GM23338 (cell line): ENCODE results near the gene ZEB2.

ENCODE experiments used
- CTCF ChIP-seq, 2 experiments: fragments of 200-600 bp in 1 of 2; sonication (generic) in 1 of 2; conservative IDR thresholded peaks; 2 replicates each; pipeline versions ENCODE4 v1.5.1 to v1.6.1; 2016 to 2017; ENCODE audit warnings: antibody characterized with exemption in 2 of 2, low read depth in 2 of 2, mild to moderate bottlenecking in 2 of 2, moderate library complexity in 1 of 2
- ETS1 ChIP-seq: IDR thresholded peaks from 2 replicates; pipeline ENCODE4 v1.6.1; 2016; ENCODE audit warnings: antibody characterized with exemption
- EZH2 ChIP-seq: fragments of 200-600 bp; sonication (generic); IDR thresholded peaks from one replicate; pipeline ENCODE4 v1.8.0; 2017; ENCODE audit warnings: antibody characterized with exemption, mild to moderate bottlenecking, low read depth; ENCODE audit not compliant: unreplicated experiment
- EZH2phosphoT487 ChIP-seq: fragments of 200-600 bp; sonication (generic); IDR thresholded peaks from one replicate; pipeline ENCODE4 v1.8.1; 2018; ENCODE audit warnings: antibody characterized with exemption; ENCODE audit not compliant: unreplicated experiment
- JUNB ChIP-seq: IDR thresholded peaks from one replicate; pipeline ENCODE4 v1.6.1; 2016; ENCODE audit warnings: antibody characterized with exemption; ENCODE audit not compliant: unreplicated experiment
- POLR2AphosphoS5 ChIP-seq: IDR thresholded peaks from 2 replicates; pipeline ENCODE4 v1.6.1; 2016; ENCODE audit warnings: antibody characterized with exemption, low read depth
- STAT1 ChIP-seq: IDR thresholded peaks from one replicate; pipeline ENCODE4 v1.6.1; 2016; ENCODE audit warnings: antibody characterized with exemption; ENCODE audit not compliant: unreplicated experiment
- ZNF114 ChIP-seq: fragments of 250-450 bp; sonication (Bioruptor Pico); IDR thresholded peaks from 2 replicates; pipeline ENCODE4 v1.5.0; 2020; ENCODE audit warnings: mild to moderate bottlenecking, moderate library complexity
- ZNF462 ChIP-seq: fragments of 250-450 bp; sonication (Bioruptor Pico); IDR thresholded peaks from 2 replicates; pipeline ENCODE4 v1.5.0; 2020; ENCODE audit warnings: mild to moderate bottlenecking, moderate library complexity
- TF ChIP-seq, protein P1 (sequence below): IDR thresholded peaks from one replicate; pipeline ENCODE4 v1.6.1; 2018; ENCODE audit warnings: antibody characterized with exemption; ENCODE audit not compliant: unreplicated experiment

DNA sequence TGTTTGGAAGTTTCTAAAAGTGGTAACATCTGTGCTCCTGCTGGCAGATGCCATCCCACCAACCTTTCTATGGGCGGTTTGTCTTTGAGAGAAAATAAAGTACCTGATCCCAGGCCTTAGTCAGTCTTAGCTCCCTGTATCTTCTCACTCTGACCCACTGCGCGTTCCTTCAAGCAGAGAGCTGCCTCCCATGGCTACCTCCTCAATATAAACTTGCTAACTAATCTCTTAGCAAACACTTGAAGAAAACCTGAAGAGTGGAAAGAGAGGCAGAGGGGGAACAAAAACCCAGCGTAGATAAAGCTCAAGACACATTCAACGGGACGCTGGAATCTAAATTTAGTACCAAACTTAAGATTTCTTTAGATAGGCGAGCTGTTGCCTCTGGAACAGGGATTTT, 17.6 kb downstream of the ZEB2 start:
- TF ChIP-seq POLR2AphosphoS5 (no peak), CTCF (conservative IDR thresholded peaks at IDR 0.05; ENCODE audit: low read depth in 2 of 2) (no peak), EZH2 (no peak), EZH2phosphoT487 (no peak), ZNF114 (no peak), STAT1 (no peak), ZNF462 (CRISPR knock-in tag) (no peak), JUNB (no peak), ETS1 (no peak)
- TF ChIP-seq, protein P1, sequence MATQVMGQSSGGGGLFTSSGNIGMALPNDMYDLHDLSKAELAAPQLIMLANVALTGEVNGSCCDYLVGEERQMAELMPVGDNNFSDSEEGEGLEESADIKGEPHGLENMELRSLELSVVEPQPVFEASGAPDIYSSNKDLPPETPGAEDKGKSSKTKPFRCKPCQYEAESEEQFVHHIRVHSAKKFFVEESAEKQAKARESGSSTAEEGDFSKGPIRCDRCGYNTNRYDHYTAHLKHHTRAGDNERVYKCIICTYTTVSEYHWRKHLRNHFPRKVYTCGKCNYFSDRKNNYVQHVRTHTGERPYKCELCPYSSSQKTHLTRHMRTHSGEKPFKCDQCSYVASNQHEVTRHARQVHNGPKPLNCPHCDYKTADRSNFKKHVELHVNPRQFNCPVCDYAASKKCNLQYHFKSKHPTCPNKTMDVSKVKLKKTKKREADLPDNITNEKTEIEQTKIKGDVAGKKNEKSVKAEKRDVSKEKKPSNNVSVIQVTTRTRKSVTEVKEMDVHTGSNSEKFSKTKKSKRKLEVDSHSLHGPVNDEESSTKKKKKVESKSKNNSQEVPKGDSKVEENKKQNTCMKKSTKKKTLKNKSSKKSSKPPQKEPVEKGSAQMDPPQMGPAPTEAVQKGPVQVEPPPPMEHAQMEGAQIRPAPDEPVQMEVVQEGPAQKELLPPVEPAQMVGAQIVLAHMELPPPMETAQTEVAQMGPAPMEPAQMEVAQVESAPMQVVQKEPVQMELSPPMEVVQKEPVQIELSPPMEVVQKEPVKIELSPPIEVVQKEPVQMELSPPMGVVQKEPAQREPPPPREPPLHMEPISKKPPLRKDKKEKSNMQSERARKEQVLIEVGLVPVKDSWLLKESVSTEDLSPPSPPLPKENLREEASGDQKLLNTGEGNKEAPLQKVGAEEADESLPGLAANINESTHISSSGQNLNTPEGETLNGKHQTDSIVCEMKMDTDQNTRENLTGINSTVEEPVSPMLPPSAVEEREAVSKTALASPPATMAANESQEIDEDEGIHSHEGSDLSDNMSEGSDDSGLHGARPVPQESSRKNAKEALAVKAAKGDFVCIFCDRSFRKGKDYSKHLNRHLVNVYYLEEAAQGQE: no peak
